NCI-H2196 (cell line): ENCODE results near the gene SCG3.
"Not testable (repeated sequence)": the region's sequence is repeated elsewhere in the genome, so short reads cannot be mapped to it uniquely, and the experiment has no call there.

Source experiments
- DNase-seq: peaks from one replicate; lab custom pipeline; 2025; ENCODE audit not compliant: unreplicated experiment; lab: John Stamatoyannopoulos, UW

The SCG3 gene

DNA sequence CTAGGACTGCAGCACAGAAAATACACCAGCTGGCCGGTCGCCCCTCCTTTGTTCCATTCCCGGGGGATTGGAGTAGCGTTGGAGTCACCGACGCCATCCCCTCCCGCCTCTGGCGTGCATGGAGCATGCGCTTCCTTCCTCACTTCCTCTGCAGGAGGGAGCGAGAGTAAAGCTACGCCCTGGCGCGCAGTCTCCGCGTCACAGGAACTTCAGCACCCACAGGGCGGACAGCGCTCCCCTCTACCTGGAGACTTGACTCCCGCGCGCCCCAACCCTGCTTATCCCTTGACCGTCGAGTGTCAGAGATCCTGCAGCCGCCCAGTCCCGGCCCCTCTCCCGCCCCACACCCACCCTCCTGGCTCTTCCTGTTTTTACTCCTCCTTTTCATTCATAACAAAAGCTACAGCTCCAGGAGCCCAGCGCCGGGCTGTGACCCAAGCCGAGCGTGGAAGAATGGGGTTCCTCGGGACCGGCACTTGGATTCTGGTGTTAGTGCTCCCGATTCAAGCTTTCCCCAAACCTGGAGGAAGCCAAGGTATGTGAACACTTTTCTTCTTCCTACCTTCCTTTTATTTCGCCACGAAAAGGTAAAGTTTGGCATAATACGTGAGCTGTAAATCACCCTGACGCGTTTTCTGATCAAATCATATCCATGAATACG, at the start of gene SCG3:
Gene SCG3 (plus strand): TSS at position 201 of the 661 bp plus-strand sequence. CDS start 253 bp downstream, at position 454.
- no peak for DNase-seq

GRCh38 chr15:51634591-51635198, 46.6 kb upstream of the SCG3 start:
- DNase-seq, result no peak

- no peak for DNase-seq
Observed at GRCh38 chr15:51641490-51642130, 39.7 kb upstream of the SCG3 start.

DNA sequence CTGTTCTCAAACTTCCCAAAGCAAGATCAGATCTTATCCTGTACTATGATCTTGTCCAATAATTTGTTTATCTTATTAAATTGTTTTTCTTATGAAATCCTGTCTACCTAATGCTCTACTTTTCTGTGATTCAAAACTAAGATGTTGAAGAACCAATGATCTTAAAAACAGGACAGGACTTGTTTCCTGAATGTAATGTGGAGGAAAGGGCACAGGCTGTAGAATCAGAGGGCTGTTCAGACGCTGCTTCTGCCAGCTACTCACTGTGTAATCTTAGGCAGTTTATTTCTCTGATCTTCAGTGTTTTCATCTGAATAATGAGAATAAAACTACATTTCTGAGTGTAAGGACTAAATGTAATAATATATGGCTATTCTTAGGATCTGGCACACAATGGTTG, 38.6 kb upstream of the SCG3 start:
- no peak for DNase-seq

GRCh38 chr15:51647128-51647562, 34.2 kb upstream of the SCG3 start:
- DNase-seq, result peak; percentile 9

GRCh38 chr15:51648101-51648500, 33.2 kb upstream of the SCG3 start:
- not testable (repeated sequence) for DNase-seq

- DNase-seq, result not testable (repeated sequence)
Observed at GRCh38 chr15:51648643-51649042, 32.7 kb upstream of the SCG3 start.

DNA sequence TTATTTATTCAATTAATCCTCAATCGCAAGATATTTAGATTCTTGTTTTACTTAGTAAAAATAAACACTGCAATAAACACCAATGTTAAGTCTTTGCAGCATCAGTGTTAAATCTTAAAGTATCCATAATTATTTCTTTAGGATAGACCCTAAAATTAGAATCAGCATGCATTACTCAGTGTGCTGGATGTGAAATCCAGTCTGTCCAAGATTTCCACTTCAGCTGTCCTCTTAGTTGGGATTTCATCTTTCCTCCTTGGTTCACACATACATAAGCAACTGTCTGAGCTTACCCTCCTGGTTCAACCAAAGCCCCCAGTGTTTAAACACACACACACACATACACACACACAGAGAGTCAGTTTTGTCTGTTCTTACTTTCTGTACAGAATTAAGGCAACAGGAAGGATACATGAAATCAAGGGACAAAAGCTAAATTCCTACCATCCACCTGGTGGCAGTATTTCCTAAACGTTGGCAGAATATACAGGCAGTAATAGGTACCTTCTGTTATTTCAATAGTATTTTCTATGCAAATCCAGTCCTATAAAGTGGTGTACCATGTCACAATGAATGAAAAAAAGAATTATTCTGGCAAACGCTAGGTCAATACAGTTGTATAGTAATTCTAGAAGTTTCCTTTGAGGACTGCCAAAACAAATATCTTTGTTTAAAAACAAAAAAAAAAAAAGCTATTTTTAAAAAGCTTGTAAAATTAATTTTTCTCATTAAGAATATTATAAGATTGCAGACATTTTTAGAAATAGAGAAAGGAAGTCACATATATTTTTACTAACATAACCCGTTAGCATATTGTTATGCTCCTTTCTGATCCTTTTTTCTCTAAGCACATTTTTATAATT, 31.4 kb upstream of the SCG3 start:
- DNase-seq, result peak; percentile 58

DNA sequence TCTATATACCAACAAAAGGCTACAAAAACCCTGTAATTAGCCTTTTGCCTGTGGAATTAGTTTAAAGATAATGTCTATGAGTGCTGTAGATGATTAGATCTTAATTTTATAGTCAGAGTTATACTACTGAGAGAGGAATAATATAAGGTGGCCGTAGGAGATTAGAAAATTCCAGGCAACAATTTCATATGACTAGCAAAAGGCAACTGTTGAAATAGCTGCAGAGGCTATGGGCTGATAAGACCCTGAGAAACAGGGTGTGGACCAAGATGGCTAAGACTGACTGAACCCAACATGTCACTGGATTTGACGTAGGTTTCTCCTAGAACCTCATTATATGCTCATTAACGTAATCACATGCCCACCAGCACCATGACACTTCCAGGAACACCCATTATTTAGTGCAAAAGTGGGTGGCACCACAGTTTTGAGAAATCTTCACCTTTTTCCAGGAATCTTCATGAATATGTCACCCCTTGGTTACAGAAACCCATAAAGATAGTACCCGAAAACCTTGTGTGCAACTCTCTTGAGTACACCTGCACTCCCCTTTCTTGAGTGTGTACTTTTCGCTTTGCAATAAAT, 29.1 kb upstream of the SCG3 start:
- no peak for DNase-seq

DNA sequence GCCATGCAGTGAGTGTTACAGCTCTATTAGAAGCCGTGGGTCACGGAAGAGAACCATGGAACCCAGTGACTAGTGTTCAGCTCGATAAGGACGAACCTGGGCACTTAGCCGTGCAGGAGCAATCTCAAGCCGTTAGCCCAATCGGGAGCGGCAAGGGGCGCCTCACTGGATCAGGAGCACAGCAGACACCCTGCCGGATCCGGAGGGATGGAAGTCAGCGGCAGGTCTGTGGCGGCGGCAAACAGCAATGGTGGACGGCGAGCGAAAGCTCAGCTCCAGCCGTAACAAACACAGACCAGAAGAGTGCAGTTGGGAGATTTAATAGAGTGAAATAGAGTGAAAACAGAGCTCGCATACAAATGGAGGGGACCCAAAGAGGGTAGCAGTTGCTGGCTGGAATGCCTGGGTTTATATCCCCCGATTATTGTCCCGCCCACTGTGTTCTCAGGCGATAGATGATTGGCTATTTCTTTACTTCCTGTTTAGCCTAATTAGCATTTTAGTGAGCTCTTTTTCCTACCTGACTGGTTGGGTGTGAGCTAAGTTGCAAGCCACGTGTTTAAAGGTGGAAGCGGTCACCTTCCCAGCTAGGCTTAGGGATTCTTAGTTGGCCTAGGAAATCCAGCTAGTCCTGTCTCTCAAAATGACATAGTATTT, 25.8 kb upstream of the SCG3 start:
- not testable (repeated sequence) for DNase-seq

GRCh38 chr15:51658664-51659063, 22.6 kb upstream of the SCG3 start:
- DNase-seq, result no peak

- no peak for DNase-seq
Observed at GRCh38 chr15:51661072-51661471, 20.2 kb upstream of the SCG3 start.

GRCh38 chr15:51667478-51667877, 13.8 kb upstream of the SCG3 start:
- DNase-seq, result no peak

DNA sequence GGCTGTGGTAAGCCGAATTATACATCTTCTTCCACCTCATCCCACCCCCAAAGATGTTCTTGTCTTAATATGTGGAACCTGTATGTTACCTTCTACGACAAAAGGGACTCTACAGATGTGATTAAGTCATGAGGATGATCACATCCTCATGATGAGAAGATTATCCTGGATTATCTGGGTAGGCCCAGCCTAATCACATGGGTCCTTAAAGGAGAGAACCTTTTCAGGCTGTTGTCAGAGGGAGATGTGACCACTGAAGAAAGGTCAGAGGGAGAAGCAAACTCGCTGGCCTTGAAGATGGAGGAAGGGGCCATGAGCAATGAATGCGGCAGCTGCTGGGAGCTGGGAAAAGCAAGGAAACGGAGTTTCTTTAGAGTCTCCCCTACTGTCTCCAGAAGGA, 12.9 kb upstream of the SCG3 start:
- no peak for DNase-seq

DNA sequence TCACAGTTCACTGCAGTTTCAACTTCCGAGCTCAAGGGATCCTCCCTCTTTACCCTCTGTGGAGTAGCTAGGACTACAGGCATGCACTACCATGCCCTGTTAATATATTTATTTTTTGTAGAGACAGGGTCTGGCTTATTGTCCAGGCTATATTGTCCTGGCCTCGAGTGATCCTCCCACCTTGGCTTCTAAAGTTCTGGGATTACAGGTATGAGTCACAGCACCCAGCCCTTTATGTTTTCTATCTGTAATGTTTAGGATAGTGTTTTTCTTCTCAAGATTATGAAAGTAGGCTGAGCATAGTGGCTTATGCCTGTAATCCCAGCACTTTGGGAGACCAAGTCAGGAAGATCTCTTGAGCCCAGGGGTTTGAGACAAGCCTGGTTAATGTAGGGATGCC, 11.9 kb upstream of the SCG3 start:
- DNase-seq, result no peak

DNA sequence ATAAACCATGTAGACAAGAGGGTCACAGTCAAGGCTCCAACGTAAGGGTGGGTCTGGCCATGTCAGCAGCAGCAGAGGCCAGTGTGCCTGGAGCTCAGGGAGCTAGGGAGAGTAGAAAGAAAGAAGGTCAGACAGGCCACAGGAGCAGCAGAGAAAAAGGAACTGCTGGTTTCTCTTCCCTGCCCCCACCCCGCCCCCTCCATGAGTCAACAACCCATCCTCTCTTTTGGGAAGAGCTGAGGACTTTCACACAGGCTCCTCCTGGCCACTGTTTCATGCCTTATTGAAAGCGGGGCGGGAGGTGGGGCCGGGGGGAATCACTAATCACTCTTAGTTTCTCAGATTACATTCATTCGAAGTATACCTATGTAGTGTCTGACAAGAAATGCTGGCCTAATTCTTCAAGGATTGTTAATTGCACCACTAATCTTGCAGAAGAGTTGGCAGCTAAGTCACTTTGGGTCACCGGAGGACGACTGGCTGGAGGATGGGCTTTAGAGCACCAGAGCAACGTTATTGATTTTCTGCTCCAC, 9.1 kb upstream of the SCG3 start:
- no peak for DNase-seq

DNA sequence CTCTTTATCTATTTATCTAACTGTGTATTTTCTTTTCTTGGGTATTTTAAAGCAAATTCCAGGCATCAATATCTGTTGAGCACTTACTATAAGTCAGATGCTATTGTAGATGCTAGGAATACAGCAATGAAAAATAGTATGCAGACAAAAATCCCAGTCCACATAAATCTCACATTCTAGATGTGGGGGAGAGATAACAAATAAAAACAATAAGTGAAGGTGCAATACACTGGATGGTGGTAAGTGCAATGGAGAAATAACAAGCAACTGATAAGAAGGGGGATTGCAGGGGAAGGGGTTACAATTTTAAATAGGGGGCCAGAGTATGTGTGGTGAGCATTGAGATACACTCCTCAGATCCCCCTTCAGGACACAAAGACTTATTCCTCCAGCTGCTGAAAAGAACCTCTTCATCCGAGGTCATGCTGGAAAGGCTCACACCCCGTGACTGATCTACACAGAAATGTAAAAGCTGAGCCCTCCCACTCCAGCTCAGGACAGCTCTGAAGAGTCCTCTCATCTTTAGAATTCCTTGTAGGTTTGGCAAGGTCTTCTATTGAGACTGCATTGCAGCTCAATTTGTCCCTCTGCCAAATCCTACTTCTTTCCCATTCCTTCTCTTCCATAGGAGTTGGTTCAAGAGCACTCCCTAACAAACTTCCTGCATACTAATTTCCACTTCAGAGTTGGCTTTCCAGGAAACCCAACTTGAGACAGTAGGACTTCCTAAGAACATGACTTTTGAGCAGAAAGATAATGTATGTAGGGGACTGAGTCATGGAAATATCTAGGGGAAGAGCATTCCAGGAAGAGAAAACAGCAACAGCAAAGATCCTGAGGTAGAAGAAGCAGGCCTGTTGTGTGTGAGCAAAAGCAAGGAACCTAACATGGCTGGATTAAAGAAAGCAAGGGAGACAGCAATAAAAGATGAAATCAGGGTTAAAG, 8.1 kb upstream of the SCG3 start:
- DNase-seq, result no peak

- no peak for DNase-seq
Observed at GRCh38 chr15:51675234-51675633, 6.1 kb upstream of the SCG3 start.

GRCh38 chr15:51677021-51677420, 4.3 kb upstream of the SCG3 start:
- no peak for DNase-seq
